Activated CD8-positive, alpha-beta memory T cell treated with anti-CD3 and anti-CD28 coated beads for 24 hours (primary cell): ENCODE data around the gene TMEM141.
"Not testable (repeated sequence)": the region's sequence is repeated elsewhere in the genome, so short reads cannot be mapped to it uniquely, and the experiment has no call there.

Experiments used
- DNase-seq: peaks from one replicate; pipeline ENCODE4 v3.0.0-alpha.2; 2020

The TMEM141 gene

DNA sequence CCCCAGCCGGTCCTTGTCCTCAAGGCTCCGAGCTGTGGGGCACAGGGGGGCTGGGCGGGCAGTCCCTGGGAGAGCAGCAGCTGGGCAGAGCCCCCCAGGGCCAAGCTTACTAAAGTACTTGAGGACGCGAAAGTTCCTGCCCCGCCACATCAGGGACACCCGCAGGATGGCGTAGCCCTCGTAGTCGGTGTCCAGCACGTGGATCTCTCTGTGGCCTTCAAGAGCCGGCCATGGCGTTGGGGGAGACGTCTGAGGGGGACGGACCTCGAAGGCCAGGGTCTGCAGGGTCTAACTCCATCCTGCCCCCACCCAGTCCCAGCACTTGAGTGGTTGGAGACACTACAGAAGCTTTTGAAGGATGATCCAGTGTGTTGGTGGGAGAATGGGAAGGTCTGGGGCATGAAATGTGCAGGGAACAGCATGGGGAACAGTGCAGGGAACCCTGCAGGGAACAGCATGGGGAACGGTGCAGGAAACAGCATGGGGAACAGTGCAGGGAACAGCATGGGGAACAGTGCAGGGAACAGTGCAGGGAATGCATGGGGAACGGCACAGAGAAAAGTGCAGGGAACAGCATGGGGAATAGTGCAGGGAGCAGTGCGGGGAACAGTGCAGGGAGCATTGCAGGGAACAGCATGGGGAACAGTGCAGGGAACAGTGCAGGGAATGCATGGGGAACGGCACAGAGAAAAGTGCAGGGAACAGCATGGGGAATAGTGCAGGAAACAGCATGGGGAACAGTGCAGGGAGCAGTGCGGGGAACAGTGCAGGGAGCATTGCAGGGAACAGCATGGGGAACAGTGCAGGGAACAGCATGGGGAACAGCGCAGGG is 35.6 kb upstream of the TMEM141 start:
- not testable (repeated sequence) for DNase-seq

DNA sequence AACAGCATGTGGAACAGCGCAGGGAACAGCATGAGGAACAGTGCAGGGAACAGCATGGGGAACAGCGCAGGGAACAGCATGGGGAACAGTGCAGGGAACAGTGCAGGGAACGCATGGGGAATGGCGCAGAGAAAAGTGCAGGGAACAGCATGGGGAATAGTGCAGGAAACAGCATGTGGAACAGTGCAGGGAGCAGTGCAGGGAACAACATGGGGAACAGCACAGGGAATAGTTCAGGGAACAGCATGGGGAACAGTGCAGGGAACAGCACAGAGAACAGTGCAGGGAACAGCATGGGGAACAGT is 35.1 kb upstream of the TMEM141 start:
- no peak for DNase-seq

DNA sequence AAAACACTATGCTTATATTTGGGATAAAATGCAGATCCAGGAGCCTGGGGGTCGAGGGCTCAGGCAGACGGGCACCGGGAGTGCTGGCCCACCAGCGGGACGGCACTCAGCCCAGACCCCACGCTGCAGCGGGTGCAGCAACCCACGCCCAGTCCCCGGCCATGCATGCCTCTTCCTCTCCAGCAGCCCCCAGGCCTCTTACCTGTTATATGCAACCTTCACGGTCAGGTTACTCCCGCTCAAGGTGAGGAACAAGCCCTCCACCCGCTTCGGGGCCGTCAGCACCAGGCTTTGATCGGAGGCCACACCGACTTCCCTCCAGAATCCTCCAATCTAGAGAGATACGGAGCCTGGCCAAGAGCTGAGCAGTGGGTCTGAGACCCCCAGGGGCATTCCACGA is 34.3 kb upstream of the TMEM141 start:
- DNase-seq = no peak

DNA sequence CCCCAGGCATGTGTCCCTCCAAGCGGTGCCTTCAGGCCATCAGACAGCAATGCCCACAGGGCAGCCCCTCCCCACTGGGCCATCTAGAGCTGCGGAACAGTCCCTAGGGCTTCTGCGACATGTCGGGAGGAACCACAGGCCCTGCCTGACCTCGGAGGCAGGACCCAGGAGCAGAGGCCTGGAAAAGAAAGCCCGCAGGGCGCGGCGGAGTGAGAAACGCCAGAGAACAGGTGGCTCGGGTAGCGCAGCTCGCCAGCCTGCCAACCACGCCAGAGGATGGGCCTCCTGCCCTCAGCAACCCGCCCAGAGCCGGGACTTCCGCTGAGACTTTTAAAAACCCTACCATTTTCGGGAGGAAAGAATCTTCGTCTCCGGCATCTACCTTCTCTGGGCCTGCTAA is 33.8 kb upstream of the TMEM141 start:
- DNase-seq = no peak

DNA sequence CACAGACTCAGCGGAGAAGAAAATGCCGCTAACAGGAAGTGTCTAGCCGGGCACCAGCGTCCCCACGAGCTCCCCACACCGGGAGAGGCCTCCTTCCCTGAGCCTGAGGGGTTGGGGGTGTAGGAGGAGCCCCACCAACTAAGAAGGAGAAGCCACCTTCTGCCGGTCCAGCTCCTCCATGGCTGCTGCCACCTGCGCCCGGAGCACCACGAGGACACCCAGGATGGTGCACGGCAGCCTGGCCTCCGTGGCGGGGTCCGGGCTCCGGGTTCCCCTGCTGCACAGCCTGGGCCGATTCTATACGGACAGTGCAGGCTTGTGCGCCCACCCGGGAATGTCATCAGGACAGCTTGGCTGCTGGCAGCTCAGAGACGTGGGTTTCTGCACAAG is 33.4 kb upstream of the TMEM141 start:
- no peak for DNase-seq

DNA sequence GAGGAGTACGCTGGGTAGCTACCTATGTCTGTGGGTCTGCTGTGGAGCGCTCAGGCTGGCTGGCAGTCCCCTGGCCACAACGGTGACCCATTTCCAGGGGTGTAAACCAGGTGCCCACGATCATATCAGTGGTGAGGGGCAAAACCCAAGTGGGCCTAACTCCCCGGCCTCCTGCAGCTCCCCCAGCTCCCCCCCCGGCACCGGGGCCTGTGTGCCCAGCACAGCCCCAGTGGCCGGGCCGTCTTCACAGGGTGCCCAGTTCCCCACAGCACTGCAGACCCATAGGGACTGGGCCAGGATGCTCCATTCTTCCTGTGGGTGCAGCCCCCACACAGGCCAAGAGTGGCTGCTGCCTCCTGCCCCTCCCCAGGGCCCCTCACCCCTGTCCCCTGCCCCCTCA is 32.1 kb upstream of the TMEM141 start:
- no peak for DNase-seq

DNA sequence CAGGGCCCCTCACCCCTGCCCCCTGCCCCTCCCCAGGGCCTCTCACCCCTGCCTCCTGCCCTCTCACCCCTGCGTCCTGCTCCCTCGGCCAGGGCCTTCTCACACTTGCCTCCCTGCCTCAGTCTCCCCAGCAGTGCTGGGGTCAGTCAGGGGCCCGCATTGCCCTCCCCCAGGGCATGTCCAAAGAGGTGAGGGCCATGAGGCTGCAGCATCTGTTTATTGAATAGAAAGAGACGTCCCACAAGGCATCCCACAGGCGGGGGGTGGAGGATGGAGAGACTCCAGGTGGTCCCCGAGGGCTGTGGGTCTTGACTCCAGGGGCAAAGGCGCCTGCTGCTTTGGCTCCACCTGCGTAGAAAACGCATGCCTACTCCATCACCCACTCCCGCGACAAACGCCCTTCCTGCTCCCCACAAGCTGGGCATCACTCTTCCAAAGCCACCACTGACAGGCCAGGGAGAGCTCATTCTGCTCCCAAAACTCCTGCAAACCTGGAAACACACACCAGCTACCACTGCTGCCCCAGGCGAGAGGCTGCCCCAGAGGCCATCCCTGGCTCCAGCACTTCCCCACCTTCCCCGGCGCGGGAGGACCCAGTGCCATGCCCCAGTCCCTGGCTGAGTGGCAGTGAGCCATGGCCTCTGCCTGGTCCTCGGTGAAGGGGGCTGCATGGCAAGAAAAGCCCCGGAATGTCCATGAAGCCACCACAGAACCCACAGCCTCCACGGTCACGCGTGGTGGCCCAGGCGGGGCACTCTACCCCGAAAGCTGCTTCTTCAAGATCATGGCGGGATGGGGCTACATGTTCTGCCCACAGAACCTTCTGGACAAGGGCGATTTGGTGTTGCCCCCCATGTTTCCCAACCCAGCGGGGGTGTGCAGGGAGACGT is 31.5 kb upstream of the TMEM141 start:
- no peak for DNase-seq

DNA sequence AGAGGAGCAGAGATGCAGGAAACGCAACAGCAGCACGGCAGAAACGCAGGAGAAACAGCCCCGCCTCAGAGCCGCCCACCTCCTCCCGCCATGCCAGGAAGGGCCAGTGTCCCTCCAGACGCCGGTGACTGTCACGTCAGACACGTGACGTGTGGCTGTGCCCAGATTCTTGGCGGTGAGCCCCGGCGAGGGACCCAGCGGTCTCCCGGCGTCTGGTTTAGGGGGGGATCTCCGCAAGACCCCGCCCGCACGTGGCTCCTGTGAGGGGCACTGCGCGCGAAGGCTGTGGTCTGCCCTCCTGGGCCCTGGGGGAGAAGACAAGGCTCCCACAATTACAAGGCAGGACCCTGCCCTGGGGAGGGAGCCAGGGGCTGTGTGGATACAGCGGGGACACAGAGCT is 30.7 kb upstream of the TMEM141 start:
- DNase-seq = no peak

DNA sequence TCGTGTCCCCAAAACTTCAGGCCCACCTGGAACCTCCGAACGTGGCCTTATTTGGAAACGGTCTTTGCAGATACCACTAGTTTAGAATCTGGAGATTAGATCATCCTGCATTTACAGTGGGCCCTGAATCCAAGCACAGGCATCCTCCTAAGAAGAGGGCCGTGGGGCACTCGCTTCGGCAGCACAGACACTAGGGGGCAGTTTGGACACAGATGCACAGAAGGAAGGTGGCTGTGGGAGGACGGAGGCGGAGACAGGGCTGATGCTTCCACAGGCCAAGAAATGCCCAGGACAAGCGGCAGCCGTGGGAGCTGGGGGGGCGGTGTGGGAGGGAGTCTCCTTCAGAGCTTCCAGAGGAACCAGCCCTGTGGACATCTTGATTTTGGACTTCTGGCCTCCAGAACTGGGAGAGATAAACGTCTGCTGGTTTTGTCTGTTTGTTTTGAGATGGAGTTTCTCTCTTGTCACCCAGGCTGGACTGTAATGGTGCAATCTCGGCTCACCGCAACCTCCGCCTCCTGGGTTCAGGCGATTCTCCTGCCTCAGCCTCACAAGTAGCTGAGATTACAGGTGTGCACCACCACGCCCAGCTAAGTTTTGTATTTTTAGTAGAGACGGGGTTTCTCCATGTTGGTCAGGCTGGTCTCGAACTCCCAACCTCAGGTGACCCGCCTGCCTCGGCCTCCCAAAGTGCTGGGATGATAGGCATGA is 30.2 kb upstream of the TMEM141 start:
- not testable (repeated sequence) for DNase-seq

DNA sequence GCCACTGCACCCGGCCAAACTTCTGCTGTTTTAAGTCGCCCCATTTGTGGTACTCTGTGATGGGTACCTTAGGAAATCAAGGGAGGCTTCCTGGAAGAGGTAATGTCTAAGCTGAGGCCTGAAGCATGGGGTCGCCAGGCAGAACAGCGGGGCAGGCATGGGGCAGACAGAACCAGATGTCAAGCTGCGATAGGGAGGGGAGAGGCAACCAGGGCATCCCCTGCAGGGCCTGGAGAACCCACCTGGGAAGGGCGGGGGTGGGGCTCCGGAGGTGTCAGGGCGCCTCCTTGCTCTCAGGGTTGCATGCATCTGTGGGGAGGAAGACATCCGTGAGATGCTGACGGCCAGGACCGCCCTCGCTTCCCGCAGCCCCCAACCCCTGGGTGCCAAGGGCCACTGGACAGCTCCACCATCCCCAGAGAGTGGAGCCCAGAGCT is 29.6 kb upstream of the TMEM141 start:
- DNase-seq = no peak

DNA sequence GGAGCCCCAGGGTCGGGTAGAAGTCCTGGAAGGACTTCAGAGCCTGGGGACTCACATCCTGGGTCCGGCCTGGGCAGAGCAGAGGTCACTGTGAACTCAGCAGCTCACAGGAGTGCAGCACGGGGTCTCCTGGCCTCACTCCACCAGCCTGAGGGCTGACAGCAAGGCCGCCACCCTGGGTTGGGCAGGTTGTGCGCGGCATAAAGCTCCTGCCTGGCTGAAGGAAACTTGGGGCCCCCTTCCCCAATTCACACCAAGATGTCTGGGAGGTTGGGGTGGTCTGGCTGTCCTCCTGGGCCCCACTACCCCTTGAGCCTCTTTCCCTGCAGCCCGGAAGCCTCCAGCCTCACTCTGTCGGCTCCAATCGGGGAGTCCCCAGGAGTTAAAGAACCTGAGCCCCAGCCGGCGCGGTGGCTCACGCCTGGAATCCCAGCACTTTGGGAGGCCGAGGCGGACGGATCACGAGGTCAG is 28.9 kb upstream of the TMEM141 start:
- DNase-seq = no peak

DNA sequence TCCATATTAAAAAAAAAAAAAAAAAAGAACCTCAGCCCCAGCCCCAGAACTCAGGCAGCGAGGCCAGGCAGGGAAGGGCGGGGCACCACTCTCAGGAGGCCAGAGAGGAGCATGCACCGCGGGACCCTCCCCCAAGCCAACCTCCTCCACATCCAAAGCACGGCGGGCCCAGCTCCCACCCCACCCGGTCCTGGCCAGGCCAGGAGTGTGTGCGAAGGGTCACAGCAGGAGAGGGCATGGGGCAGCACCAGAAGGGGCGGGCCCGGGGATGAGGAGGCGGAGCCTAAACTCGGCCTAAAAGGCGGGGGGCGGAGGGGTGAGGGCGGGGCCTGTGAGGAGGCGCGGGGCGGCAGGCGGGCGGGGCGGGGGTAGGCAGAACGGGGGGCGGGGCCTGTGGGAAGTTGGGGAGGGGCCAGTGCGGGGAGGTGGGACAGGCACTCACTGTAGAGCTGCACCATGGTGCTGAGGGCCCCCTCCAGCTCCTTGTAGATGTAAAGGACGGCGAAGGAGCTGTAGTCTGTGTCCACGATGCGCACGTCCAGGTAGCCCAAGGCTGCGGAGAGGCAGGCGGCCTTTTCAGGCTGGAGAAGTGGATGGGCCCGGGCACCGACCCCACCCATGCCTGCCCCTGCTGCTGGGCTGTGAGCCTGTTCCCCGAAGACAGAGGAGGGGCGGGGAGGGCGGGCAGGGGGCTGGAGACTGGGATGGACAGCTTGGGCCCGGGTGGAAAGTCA is 28.1 kb upstream of the TMEM141 start:
- DNase-seq = no peak

DNA sequence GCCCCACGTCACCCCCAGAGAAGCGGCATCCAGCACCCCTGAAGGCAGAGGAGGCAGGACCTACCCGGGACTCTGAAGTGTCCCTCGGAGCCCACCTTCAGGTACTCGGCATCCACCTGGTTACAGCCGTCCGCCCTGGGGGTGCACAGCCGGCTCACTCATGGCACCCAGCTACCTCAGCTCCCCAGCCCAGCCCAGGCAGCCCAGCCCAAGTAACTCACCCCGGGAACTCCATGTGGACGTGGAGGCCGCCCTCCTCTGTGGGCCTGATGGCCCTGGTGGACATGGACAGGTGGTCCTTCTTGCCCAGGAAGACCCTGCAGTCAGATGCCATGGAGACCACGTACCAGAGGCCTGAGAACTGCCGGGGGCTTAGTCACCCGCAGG is 27.5 kb upstream of the TMEM141 start:
- DNase-seq = no peak

DNA sequence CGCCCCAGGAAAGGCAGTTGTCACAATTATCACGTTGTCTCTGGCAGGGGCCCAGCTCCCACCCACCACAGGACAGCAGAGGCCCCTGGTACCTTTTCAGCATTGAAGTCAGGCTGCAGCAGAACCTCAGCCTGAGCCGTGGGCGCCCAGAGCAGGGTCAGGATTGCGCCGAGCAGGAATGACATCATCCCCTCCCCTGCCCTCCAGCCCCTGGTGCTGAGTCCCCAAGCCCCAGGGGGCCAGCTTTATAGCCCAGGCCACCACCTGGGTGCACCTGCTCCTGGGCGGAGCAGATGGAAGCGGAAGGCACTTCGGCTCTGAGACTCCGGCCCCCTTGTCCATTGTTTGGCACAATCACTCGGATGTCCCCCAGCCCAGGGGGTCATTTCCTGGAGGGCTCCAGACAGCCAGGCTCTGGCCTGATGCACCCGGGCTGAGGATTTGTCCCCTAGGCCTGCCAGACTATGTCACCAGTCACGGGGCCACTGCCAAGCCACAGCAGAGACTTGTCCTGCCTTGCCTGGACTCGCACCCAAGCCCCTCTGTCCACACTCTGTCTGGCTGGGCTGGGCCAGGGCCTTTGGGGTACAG is 26.7 kb upstream of the TMEM141 start, which contains the start of gene LCN15:
LCN15 (minus strand) TSS at position 218 of the 591 bp plus-strand sequence; CDS start at position 188, 30 bp downstream.
- DNase-seq = no peak

DNA sequence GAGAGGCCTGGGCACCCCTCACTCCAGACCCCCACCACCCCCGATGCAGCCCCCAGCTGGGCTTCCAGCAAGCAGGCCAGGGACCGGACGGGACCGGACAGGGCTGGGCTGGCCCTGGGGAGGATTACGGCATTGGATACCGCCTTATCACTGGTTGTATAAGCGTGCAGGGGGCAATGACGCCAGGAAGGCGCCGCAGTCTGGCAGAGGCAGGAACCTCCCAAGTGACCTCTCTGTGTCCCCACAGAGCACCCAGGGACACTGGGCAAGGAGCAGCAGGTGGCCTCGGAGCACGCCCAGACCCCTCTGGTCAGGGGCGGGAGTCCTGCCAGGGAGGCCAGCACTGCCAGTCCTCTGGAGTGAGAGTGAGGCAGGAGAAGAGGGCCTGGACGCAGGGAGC is 26.1 kb upstream of the TMEM141 start:
- no peak for DNase-seq

DNA sequence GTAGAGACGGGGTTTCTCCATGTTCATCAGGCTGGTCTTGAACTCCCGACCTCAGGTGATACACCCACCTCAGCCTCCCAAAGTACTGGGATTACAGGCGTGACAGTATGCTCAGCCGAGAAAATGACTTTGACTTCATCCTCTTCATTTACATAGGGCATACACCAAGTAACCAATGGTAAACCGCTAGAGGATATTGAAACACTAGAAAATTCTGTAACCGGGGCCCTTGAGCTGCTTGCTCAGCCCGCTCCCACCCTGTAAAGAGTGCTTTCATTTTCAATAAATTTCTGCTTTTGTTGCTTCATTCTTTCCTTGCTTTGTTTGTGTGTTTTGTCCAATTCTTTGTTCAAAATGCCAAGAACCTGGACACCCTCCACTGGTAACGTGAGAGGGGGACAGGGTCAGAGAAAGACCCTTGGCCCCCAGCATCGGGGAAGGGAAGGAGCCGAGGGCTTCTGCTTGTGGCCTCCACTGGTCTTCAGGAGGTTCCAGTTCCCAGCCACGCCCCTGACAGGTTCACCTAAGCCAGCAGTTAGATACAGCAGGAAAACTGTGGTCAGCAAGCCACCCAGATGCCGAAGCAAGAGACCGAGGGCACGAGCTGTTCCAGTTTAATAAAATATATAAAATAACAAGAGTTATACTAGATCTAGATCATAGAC is 25.3 kb upstream of the TMEM141 start:
- not testable (repeated sequence) for DNase-seq

DNA sequence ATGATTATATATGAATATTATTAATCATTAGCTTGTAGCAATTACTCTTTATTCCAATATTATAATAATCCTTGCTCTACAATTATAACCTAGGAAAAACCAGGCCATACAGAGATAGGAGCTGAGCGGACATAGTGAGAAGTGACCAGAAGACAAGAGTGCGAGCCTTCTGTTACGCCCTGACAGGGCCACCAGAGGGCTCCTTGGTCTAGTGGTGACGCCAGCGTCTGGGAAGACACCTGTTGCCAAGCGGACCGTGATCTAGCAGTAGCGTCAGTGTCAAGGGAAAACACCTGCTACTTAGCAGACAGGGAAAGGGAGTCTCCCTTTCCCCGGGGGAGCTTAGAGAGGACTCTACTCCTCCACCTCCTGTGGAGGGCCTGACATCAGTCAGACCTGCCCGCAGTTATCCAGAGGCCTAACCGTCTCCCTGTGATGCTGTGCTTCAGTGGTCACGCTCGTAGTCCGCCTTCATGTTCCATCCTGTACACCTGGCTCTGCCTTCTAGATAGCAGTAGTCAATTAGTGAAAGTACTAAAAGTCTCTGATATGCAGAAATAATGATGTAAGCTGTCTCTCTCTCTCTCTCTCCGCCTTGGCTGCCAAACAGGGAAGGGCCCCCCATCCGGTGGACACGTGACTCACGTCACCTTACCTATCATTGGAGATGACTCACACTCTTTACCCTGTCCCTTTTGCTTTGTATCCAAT is 24.6 kb upstream of the TMEM141 start:
- DNase-seq = not testable (repeated sequence)

DNA sequence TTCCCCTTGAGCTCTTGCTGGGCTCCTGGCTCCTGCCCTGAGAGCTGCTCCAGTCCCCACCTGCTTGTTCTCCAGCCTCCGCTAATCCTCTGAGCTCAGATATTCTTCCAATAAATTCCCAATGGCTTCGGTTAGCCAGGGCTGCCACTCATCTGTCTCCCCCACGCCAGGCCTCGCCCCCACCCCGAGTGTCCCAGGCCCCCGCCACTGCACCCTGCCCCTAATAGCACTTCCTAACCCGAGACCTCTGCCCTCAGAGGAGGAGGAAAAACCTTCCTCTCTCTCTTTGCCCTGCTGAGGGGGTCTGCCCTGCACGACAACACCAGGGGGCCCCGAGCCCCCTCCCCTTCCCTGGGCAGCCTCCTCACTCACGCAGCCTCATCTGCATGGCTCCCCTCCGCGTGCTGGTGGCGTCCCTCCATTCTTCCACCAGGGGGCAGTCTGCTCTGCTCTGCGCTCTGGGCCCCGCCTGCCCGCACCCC is 21.4 kb upstream of the TMEM141 start:
- peak; percentile 78 for DNase-seq

DNA sequence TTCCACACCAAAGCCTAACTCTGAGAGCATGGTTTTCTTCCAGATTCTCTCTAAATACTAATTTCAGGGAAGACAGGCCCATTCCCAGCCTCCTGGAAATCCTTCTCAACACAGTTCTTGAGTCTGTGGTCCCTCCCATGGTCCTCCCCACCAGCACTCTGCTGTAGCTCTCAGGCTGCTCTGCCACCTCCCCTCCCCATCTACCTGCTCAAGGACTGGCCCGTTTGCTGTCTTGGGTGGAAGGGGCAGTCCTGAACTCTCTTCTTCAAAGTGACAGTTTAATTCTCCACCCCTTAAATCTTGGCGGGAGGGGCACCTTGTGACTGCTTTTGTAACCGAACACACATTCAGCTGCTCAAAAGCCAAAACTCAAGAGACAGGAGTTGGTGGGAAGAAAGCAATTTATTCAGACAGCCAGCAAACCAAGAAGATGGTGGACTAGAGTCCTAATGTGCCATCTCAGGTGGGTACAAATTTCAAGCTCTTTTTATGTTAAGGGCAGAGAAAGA is 19.2 kb upstream of the TMEM141 start:
- no peak for DNase-seq

DNA sequence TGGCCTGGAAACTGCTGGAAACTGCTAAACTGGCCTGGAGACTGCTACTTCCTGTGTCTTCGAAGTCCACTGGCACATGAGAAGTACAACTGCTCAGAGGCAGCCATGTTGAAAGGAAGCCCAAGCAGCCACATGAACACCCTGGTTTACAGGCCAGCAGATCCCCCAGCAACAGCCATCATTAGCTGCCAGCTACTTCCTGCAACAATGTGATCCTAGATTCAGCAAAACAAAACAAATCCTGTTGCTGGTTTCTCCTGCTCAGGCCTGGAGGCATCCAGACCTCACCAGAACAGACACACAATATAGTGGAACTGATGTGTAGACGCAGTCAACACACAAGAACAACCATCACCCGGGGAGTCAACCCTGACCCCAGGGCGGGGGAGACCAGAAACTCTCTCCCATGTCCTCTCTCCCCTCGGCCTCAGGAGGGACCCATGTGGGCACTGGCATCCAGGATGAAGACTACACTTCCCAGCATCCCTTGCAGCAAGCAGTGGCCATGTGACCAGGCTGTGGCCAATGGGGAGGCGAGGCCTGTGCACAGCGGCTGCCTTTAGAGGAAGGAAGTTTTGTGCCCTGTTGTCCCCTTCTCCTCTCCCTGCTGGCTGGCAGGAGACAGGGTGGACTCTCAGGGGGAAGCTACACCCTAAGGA is 17.6 kb upstream of the TMEM141 start:
- no peak for DNase-seq
